Measurements from ENCODE around the gene PAFAH1B2.

DNA sequence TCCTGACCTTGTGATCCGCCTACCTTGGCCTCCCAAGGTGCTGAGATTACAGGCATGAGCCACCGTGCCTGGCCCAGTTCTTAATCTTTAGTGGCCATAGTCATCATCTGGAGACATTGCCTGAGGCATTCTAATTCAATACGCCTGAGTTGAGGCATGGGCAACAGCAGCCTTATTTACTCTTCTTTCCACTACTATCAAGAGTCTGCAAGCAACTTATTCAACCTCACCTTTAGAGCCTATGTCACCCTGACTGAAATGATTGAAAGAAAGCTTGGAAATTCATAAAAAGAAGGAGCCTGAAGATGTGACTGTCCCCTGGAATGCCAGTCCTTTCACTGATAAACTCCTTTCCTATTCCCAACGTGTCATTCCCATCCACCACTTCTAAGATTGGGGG is 15.8 kb upstream of the PAFAH1B2 start:
- TF ChIP-seq, protein P1, sequence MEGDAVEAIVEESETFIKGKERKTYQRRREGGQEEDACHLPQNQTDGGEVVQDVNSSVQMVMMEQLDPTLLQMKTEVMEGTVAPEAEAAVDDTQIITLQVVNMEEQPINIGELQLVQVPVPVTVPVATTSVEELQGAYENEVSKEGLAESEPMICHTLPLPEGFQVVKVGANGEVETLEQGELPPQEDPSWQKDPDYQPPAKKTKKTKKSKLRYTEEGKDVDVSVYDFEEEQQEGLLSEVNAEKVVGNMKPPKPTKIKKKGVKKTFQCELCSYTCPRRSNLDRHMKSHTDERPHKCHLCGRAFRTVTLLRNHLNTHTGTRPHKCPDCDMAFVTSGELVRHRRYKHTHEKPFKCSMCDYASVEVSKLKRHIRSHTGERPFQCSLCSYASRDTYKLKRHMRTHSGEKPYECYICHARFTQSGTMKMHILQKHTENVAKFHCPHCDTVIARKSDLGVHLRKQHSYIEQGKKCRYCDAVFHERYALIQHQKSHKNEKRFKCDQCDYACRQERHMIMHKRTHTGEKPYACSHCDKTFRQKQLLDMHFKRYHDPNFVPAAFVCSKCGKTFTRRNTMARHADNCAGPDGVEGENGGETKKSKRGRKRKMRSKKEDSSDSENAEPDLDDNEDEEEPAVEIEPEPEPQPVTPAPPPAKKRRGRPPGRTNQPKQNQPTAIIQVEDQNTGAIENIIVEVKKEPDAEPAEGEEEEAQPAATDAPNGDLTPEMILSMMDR (conservative IDR thresholded peaks at IDR 0.05; ENCODE audit: low read depth in 2 of 2) = no peak
- TF ChIP-seq, protein P2, sequence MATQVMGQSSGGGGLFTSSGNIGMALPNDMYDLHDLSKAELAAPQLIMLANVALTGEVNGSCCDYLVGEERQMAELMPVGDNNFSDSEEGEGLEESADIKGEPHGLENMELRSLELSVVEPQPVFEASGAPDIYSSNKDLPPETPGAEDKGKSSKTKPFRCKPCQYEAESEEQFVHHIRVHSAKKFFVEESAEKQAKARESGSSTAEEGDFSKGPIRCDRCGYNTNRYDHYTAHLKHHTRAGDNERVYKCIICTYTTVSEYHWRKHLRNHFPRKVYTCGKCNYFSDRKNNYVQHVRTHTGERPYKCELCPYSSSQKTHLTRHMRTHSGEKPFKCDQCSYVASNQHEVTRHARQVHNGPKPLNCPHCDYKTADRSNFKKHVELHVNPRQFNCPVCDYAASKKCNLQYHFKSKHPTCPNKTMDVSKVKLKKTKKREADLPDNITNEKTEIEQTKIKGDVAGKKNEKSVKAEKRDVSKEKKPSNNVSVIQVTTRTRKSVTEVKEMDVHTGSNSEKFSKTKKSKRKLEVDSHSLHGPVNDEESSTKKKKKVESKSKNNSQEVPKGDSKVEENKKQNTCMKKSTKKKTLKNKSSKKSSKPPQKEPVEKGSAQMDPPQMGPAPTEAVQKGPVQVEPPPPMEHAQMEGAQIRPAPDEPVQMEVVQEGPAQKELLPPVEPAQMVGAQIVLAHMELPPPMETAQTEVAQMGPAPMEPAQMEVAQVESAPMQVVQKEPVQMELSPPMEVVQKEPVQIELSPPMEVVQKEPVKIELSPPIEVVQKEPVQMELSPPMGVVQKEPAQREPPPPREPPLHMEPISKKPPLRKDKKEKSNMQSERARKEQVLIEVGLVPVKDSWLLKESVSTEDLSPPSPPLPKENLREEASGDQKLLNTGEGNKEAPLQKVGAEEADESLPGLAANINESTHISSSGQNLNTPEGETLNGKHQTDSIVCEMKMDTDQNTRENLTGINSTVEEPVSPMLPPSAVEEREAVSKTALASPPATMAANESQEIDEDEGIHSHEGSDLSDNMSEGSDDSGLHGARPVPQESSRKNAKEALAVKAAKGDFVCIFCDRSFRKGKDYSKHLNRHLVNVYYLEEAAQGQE (IDR thresholded peaks at IDR 0.05; ENCODE audit: unreplicated experiment) = no peak
- TF ChIP-seq POLR2AphosphoS5 (IDR thresholded peaks at IDR 0.05; ENCODE audit: low read depth) (no peak), EZH2 (IDR thresholded peaks at IDR 0.05; ENCODE audit: low read depth, unreplicated experiment) (no peak)
- TF ChIP-seq, protein P3, sequence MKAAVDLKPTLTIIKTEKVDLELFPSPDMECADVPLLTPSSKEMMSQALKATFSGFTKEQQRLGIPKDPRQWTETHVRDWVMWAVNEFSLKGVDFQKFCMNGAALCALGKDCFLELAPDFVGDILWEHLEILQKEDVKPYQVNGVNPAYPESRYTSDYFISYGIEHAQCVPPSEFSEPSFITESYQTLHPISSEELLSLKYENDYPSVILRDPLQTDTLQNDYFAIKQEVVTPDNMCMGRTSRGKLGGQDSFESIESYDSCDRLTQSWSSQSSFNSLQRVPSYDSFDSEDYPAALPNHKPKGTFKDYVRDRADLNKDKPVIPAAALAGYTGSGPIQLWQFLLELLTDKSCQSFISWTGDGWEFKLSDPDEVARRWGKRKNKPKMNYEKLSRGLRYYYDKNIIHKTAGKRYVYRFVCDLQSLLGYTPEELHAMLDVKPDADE (IDR thresholded peaks at IDR 0.05) = no peak

All from GM23338 (cell line).